ENCODE results near the gene RBM15B. TPM values are rescaled to one million over a fixed set of nuclear protein-coding genes. Genes with fewer than 3 reads are reported as not detected.

RBM15B gene
- total RNA-seq, 1 donor from 2014 or later: 24.3 TPM

- no peaks in the 10 kb centered on the region for H3K27me3 ChIP-seq (ENCODE audit: low read depth)
- intact Hi-C loops (cut with DNase I): no loop called here
- H3K4me3 ChIP-seq: no peak overlapping the region
- peaks cover 10% of the 10 kb centered on the region for H3K4me1 ChIP-seq
- DNase-seq (no peak), ATAC-seq (no peak)
- no peaks in the 10 kb centered on the region for H3K9me3 ChIP-seq
- TF ChIP-seq, protein P1, sequence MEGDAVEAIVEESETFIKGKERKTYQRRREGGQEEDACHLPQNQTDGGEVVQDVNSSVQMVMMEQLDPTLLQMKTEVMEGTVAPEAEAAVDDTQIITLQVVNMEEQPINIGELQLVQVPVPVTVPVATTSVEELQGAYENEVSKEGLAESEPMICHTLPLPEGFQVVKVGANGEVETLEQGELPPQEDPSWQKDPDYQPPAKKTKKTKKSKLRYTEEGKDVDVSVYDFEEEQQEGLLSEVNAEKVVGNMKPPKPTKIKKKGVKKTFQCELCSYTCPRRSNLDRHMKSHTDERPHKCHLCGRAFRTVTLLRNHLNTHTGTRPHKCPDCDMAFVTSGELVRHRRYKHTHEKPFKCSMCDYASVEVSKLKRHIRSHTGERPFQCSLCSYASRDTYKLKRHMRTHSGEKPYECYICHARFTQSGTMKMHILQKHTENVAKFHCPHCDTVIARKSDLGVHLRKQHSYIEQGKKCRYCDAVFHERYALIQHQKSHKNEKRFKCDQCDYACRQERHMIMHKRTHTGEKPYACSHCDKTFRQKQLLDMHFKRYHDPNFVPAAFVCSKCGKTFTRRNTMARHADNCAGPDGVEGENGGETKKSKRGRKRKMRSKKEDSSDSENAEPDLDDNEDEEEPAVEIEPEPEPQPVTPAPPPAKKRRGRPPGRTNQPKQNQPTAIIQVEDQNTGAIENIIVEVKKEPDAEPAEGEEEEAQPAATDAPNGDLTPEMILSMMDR (IDR thresholded peaks at IDR 0.05): no peak
- no peak overlapping the region for H3K27ac ChIP-seq
- H3K36me3 ChIP-seq: no peaks in the 10 kb centered on the region
These were observed 11.2 kb upstream of the RBM15B start for GRCh38 chr3:51379746-51380455.

- no peak overlapping the region for H3K27ac ChIP-seq
- no peak for ATAC-seq
- H3K36me3 ChIP-seq: no peaks in the 10 kb centered on the region
- H3K9me3 ChIP-seq: no peaks in the 10 kb centered on the region
- TF ChIP-seq, protein P1 (IDR thresholded peaks at IDR 0.05): no peak
- H3K27me3 ChIP-seq (ENCODE audit: low read depth): no peaks in the 10 kb centered on the region
- H3K4me1 ChIP-seq: peaks cover 13% of the 10 kb centered on the region
- intact Hi-C loops (cut with DNase I): no loop called here
- no peak overlapping the region for H3K4me3 ChIP-seq
- DNase-seq: no peak
These were observed 10.3 kb upstream of the RBM15B start for GRCh38 chr3:51380601-51381332.

DNA sequence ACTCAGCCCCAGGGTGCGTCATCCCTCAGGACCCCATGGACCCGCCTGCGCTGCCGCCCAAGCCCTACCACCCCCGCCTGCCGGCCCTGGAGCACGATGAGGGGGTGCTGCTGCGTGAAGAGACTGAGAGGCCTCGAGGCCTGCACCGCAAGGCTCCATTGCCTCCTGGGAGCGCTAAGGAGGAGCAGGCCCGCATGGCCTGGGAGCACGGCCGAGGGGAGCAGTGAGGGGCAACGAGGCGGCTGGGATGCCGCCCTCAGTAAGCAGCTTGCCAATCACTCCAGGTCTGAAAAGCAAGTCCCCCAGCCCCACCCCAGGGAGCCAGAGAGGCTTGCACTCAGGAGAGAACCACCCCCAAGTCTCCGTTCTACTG lies 9.8 kb upstream of the RBM15B start:
- Histone ChIP-seq H3K36me3 (peaks cover 3% of the 10 kb centered on the region), H3K4me3 (no peak overlapping the region), H3K27ac (no peak overlapping the region), H3K27me3 (ENCODE audit: low read depth) (no peaks in the 10 kb centered on the region), H3K4me1 (peaks cover 19% of the 10 kb centered on the region), H3K9me3 (no peaks in the 10 kb centered on the region)
- intact Hi-C loops (cut with DNase I): no loop called here
- TF ChIP-seq, protein P1 (IDR thresholded peaks at IDR 0.05): no peak
- no peak for ATAC-seq
- no peak for DNase-seq

DNA sequence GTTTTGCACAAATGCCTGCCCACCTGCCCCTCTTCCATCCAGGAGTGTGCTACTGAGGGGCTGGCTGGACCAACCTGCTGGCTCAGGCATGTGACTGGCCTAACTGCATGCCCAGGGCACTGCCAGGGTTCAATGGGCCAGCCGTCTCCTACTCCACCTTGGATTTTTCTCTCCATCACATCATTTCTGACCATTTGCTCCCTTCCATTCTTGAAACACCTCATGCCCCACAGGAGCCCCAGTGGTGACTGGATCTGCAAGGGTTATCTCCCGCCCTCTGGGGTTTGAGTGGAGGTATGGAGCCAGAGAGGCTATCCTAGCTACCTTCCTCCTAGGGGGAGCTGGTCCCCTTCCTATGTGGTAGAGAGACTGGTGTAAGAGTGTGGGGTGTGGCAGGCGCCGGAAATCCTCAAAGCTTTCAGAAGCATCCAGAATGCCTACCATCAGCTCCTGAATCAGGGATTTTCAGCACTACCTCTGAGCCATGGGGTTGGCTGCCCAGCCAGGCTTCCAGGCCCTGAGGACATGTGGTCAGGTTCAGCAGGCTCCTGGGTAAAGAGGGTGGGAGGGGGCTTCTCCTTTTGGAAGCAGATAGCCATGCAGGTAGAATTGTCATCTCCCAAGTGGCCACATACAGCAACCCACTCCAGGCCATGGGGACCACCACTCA lies 8.9 kb upstream of the RBM15B start:
- H3K4me3 ChIP-seq: no peak overlapping the region
- TF ChIP-seq, protein P1 (IDR thresholded peaks at IDR 0.05): no peak
- H3K9me3 ChIP-seq: no peaks in the 10 kb centered on the region
- H3K27ac ChIP-seq: no peak overlapping the region
- no peak for DNase-seq
- peaks cover 10% of the 10 kb centered on the region for H3K36me3 ChIP-seq
- no peaks in the 10 kb centered on the region for H3K27me3 ChIP-seq (ENCODE audit: low read depth)
- H3K4me1 ChIP-seq: peaks cover 28% of the 10 kb centered on the region
- intact Hi-C loops (cut with DNase I): no loop called here
- ATAC-seq: no peak

DNA sequence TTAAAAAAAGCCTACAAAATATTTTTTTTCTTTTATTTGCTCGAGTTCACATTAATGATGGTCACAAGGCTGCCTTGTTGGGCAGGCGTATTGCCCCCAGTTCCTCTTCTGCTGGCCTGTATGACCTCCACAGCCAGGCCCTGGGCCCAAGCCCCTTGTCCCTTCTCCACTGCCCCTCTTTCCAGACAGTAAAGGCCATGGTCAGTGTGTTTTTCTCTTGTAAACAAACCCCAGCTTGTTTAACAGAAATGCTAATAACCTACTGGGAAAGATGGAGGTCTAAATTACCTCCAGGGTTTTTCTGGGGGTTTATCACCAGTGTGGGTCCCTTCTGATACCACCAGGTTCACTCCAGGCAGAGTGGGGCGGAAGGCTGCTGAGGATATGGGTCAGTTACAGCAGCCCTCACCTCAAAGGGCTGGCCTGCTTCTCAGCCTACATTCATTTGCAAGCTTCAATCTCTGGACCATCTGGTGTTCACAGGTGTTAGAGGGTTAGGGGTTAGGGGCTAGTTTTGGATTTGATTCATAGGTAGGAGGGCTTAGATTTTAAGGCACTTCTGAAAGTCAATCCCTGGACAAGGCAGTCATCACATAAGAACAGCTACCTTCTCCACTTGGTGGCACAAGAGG lies 8.0 kb upstream of the RBM15B start:
- TF ChIP-seq, protein P1 (IDR thresholded peaks at IDR 0.05): no peak
- Histone ChIP-seq H3K27ac (no peak overlapping the region), H3K4me1 (peaks cover 36% of the 10 kb centered on the region), H3K4me3 (no peak overlapping the region), H3K36me3 (peaks cover 19% of the 10 kb centered on the region), H3K9me3 (no peaks in the 10 kb centered on the region), H3K27me3 (ENCODE audit: low read depth) (no peaks in the 10 kb centered on the region)
- DNase-seq: no peak
- no peak for ATAC-seq
- intact Hi-C loops (cut with DNase I): no loop called here

Measured in lower lobe of right lung (tissue), 2 donors.